Right lung (tissue), 5 donors: Measurements from ENCODE around the gene SMCO2. TPM values are rescaled to one million over a fixed set of nuclear protein-coding genes. Genes with fewer than 3 reads are reported as not detected.

Experiments
- DNase-seq, 2 donors: peaks; one replicate each; pipeline ENCODE4 v3.0.0-alpha.2; 2013
- polyA plus RNA-seq, 5 donors: library from polyadenylated mRNA; unstranded; fragments of 120-200 nt; gene quantifications; one replicate each; pipeline versions ENCODE4 v1.2.1 to v1.2.3, GENCODE V29; 2013; ENCODE audit warnings: inconsistent platforms in 1 of 5, low replicate concordance in 1 of 5; ENCODE audit not compliant: insufficient read length in 5 of 5, insufficient read depth in 1 of 5

Gene SMCO2
- polyA plus RNA-seq, 5 donors = 0.15 to 0.56 (median 0.22) TPM

- no peak for DNase-seq
These were observed 104.1 kb downstream of the SMCO2 start for GRCh38 chr12:27550653-27550975.

- no peak for DNase-seq
These were observed 104.8 kb downstream of the SMCO2 start for GRCh38 chr12:27551172-27551840.

Other genes starting within 250 kb of the SMCO2 start
- gene STK38L, start 202.4 kb upstream of the SMCO2 start, polyA plus RNA-seq = 10 to 100 TPM; 24.1 to 48.1 (median 45.2) TPM
- gene BMAL2, start 113.9 kb upstream of the SMCO2 start, polyA plus RNA-seq = 1 to 10 TPM; 2.5 to 4.6 (median 3.4) TPM
- gene PPFIBP1, start 77.5 kb downstream of the SMCO2 start, polyA plus RNA-seq = 100 to 1,000 TPM in 1 of 5 donors, 10 to 100 TPM in 4; 51.4 to 120 (median 96.6) TPM
- gene REP15, start 249.7 kb downstream of the SMCO2 start, polyA plus RNA-seq = 1 to 10 TPM; 2.6 to 3.3 (median 3.0) TPM